GM19328 (cell line): ENCODE data around the gene GJA3.

Experiments used
- ATAC-seq: cut with Tn5 transposase; IDR thresholded peaks from one replicate; pipeline ENCODE4 v1.9.1; 2021; ENCODE audit warnings: mild to moderate bottlenecking, moderate library complexity; ENCODE audit not compliant: unreplicated experiment

GJA3 gene

GRCh38 chr13:20130652-20131051 lies 30.2 kb downstream of the GJA3 start:
- no peak for ATAC-seq

- ATAC-seq, result no peak
Measured at GRCh38 chr13:20130012-20130411, 30.8 kb downstream of the GJA3 start.

GRCh38 chr13:20129076-20129475 lies 31.8 kb downstream of the GJA3 start:
- no peak for ATAC-seq

GRCh38 chr13:20128459-20128931 lies 32.4 kb downstream of the GJA3 start:
- no peak for ATAC-seq

GRCh38 chr13:20127562-20128458 lies 33.0 kb downstream of the GJA3 start:
- peak; percentile 52 for ATAC-seq

GRCh38 chr13:20127262-20127561 lies 33.6 kb downstream of the GJA3 start:
- ATAC-seq, result no peak

GRCh38 chr13:20126541-20127261 lies 34.2 kb downstream of the GJA3 start:
- no peak for ATAC-seq

- no peak for ATAC-seq
Measured at GRCh38 chr13:20125783-20126165, 35.1 kb downstream of the GJA3 start.

GRCh38 chr13:20125129-20125782 lies 35.6 kb downstream of the GJA3 start:
- no peak for ATAC-seq

- no peak for ATAC-seq
Measured at GRCh38 chr13:20124303-20124702, 36.5 kb downstream of the GJA3 start.

GRCh38 chr13:20121159-20121525 lies 39.7 kb downstream of the GJA3 start:
- ATAC-seq, result no peak

- ATAC-seq, result no peak
Measured at GRCh38 chr13:20119960-20120359, 40.9 kb downstream of the GJA3 start.

- no peak for ATAC-seq
Measured at GRCh38 chr13:20118268-20119140, 42.3 kb downstream of the GJA3 start.

- no peak for ATAC-seq
Measured at GRCh38 chr13:20116213-20116612, 44.6 kb downstream of the GJA3 start.

GRCh38 chr13:20114066-20114610 lies 46.7 kb downstream of the GJA3 start:
- no peak for ATAC-seq

- ATAC-seq, result no peak
Measured at GRCh38 chr13:20109037-20109436, 51.8 kb downstream of the GJA3 start.

GRCh38 chr13:20106742-20107141 lies 54.1 kb downstream of the GJA3 start:
- ATAC-seq, result no peak

- ATAC-seq, result no peak
Measured at GRCh38 chr13:20105161-20105689, 55.6 kb downstream of the GJA3 start.

- ATAC-seq, result no peak
Measured at GRCh38 chr13:20102525-20103180, 58.2 kb downstream of the GJA3 start.
